CD4-positive, alpha-beta T cell treated with Interleukin-4 for 1 hour (primary cell): Measurements from ENCODE around the gene MSH5.

Experiments
- DNase-seq, 2 donors: peaks; one replicate each; pipeline ENCODE4 v3.0.0-alpha.2; 2020 to 2022

MSH5 gene

DNA sequence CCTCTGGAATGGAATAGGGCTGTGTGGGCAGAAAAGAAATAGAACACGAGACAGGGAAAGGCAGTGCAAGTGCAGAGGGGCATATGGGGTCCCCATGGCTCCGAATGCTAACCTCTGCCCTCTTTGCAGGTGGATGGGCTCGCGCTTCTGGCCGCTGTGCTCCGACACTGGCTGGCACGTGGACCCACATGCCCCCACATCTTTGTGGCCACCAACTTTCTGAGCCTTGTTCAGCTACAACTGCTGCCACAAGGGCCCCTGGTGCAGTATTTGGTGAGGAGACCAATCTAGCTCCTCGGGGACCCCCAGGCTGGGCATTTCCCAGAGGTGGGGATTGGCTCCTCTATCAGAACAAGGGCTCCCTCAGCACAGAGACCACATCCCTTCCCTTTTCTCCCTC lies 21.5 kb downstream of the MSH5 start:
- DNase-seq = no peak

GRCh38 chr6:31762356-31762755 lies 22.6 kb downstream of the MSH5 start, which contains the start of gene SAPCD1:
TSS of gene SAPCD1 (plus strand) at chr6:31762656. CDS start at chr6:31763055, 399 bp downstream.
- DNase-seq = no peak

DNA sequence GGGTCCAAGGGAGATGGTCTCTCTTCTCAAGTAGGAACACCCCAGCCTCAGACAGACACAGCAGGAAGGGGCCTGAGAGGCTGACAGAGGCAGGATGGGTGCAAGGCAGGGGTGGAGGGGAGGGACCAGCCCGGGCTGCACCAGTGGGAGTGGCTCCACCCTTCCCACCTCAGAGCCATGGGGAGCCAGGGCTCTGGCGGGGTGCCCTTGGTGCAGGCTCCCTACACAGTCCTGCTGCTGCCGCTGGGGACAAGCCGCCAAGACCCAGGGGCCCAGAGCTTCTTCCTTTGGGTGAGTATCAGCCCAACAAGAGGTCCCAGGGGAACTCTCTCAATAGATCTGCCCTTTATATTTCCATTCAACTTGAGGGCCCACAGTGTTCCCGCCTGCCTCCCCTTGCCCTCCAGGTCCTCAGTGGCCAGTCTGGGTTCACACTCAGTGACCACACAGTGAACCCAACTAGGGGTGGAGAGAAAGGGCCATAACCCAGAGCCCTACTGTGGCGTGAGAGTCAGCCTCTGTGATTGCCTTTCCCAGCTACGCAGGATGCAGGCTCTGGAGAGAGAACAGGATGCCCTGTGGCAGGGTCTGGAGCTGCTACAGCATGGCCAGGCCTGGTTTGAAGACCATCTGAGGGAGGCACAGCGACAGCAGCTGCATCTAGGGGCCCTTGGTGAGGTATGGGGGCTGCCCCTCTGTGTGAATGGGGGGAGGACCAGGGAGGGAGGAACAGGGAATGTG lies 23.2 kb downstream of the MSH5 start:
- DNase-seq = no peak

DNA sequence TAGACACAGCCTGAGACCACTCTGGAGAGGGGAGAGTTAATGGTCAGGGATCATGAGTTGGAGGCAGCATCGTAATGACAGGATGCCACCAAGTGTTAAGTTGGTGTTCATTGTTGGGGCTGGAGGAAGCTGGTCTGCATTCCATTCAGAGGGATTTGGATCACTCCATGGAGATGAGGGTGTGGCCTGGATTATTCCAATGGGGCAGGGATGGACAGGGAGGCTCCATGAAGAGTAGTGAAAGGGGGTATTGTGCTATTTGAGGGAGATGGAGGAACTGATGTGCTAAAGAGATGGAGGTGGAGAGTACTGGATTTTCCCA lies 23.8 kb downstream of the MSH5 start:
- DNase-seq = no peak

- no peak for DNase-seq
Observed at GRCh38 chr6:31764198-31764597, 24.4 kb downstream of the MSH5 start.

- no peak for DNase-seq
Observed at GRCh38 chr6:31765559-31765909, 25.7 kb downstream of the MSH5 start.

GRCh38 chr6:31765910-31766794 lies 26.3 kb downstream of the MSH5 start:
- no peak for DNase-seq

DNA sequence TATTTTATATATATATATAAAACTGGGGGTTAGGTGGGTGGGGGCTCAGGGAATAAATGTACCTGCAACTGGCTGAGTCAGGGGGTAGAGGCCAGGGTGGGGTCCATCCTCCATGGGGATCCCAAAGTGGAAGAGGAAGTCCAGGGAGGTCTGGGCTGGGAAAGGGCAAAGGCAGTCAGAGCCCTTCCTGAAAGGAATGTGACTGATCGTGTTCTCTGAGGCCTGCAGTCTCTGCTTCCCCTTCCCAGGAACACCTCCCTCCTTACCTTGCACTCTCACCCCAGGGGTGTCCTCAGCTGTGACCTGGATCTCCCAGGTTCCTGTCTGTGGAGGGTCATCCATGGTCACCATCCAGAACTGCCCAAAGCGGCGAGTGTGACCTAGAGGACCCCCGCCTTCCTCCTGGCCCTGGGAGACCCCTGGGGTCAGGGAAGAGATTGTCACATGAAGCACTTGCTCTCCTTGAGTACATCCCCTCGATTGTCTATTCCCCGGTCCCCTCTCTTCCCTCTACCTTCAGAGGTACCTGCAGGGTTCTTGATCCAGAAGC lies 27.4 kb downstream of the MSH5 start:
- DNase-seq = no peak

DNA sequence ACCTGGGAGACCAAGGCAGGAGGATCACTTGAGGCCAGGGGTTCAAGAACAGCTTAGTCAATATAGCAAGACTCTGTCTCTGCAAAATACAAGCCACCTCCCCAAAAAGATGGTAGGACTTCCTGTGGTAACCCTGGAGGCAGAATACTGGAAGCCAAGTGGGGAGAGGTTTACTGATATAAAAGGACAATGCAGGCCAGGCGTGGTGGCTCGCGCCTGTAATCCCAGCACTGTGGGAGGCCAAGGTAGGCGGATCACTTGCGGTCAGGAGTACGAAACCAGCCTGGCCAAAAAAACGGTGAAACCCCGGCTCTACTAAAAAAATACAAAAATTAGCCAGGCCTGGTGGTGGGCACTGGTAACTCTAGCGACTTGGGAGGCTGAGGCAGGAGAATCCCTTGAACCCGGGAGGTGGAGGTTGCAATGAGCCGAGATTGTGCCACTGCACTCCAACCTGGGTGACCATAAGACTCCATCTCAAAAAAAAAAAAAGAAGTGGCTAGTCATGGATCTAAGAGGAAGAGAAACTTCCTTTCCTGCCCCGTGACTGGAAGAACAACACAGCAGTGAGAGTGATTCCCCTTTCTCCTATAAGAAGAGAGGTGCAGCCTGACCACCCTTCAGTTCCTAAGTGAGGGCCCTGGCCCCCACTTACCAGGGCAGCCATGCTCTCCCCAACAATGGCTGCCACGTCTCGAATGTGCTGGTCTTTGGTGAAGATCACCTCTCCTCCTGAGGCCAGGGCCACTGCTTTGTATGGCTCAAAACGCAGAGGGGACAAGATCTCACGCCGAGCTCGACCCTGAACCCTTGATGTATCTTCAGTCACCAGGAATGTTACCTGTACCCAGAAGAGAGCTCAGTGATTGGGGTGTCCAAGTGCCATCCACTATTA lies 28.8 kb downstream of the MSH5 start:
- no peak for DNase-seq

GRCh38 chr6:31769684-31770371 lies 30.0 kb downstream of the MSH5 start:
- peak; percentile 86 for DNase-seq

DNA sequence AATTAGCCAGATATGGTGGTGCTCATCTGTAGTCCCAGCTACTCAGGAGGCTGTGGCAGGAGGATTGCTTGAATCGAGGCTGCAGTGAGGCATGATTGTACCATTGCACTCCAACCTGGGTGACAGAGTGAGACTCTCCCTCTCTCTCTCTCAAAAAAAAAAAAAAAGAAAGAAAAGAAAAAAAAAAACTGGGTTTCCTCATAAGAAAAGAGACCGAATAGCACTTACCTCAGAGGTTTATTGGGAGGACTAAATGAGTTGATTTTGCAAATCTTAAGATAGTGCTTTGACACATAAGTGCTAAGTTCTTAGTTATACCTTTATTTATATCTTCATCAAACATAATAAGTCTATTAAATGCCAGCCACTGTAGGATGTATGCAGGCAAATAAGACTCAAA lies 31.1 kb downstream of the MSH5 start:
- DNase-seq = no peak

GRCh38 chr6:31771992-31772358 lies 32.2 kb downstream of the MSH5 start:
- DNase-seq = no peak

DNA sequence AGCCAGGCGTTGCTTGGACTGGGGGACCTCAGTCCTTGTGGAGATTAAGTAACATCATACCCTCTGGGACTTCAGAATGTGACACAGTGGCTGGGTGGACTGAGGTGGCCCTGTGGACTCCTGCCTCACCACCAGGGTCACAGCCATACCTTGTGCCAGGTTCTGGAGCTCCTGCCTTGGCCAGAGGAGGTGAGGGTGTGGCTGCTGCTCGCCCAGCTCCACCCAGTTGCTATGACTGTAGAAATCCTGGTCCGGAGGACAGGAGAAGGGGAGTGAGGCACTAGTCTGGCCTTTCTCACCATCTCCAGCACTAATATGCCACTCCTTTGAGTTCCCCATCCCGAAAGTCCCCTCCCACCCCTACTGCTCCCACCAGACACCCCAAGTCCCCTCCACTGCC lies 35.4 kb downstream of the MSH5 start:
- DNase-seq = no peak

GRCh38 chr6:31775633-31776484 lies 36.1 kb downstream of the MSH5 start:
- DNase-seq = no peak

DNA sequence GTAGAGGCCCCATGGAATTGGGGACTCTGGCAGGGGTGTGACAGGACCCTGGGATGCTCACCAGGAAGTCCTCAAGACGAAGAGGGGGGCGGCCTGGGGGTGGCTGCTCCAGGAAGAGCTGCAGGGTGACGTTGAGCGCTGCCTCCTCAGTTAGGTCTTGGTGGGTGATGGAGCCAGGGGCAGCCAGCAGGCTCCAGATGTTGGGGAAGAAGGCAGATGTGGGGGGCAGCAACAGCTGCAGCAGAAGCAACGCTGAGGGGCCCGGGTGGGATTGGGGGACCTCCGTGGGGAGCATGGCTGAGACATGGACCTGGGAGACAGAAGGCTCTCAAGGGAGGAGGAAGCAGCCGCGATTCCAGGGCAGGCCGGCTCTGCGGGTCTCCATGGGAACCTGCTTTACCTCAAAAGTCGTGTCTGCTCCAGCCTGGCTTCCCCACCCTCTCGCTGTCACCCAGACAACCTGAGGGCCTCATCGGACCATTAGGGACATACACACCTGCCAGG lies 36.7 kb downstream of the MSH5 start:
- DNase-seq = no peak

- DNase-seq = peak; percentile 80 to 83
Observed at GRCh38 chr6:31776989-31777666, 37.3 kb downstream of the MSH5 start, which contains the start of gene VWA7. TSS of gene VWA7 (minus strand) at chr6:31777328. CDS start at chr6:31776779, 549 bp downstream.

- DNase-seq = no peak
Observed at GRCh38 chr6:31777667-31778050, 37.9 kb downstream of the MSH5 start.

GRCh38 chr6:31778193-31778592 lies 38.4 kb downstream of the MSH5 start:
- no peak for DNase-seq

DNA sequence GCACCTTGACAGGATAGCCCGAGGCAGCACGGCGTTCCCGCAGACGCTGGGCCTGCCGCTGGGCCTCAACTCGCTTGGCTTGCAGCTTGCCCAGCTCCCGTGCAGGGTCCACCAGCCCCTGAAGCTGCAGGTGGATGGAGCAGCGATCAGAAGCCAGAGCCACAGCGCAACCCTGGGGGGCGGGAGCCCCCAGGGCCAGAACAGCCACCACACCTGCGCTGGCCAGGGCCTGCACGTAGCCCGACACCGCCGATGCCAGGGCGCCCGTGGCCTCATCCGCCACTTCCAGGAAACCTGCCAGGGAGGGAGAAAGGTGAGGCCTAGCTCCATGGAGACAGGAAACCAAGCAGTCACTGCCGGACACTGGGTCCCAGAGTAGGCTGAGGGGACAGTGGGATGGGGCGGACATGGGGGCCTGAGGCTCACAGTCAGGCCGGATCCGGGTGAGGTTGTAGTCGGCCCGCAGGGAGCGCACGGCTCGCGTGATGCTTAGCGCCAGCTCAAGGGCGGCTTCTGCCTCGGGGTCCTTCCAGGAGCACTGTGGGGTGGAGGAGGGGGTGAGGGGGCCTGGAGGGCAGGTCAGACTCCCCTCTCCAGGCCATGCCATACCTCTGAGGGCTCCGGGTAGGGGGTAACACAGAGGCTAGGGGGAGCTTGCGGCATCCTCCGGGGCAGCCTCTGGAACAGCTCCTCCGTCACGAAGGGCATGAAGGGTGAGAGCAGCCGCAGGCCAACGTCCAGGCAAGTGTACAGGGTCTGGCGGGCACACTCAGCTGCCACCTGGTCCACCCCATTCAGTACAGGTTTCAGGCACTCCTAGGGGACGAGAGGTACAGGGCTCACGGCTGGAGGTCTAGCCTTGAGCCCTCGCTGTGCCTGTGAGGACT lies 39.4 kb downstream of the MSH5 start:
- no peak for DNase-seq
